Heart left ventricle (tissue), 16 donors: Measurements from ENCODE around the gene ANKRD22. TPM values are rescaled to one million over a fixed set of nuclear protein-coding genes. Genes with fewer than 3 reads are reported as not detected.

ENCODE experiments used
- ATAC-seq, 4 donors: fragments of 200-7000 bp; cut with Tn5 transposase; one replicate each; pipeline ENCODE4 v1.9.1; 2020 to 2022; ENCODE audit warnings: moderate library complexity in 4 of 4, mild to moderate bottlenecking in 3 of 4, moderate number of reproducible peaks in 1 of 4
- DNase-seq, 5 donors: peaks; one replicate each; pipeline ENCODE4 v3.0.0-alpha.2; 2020
- H3K27ac ChIP-seq, 12 donors: fragments of 200-600 bp; sonication (generic) in 4 of 12; one replicate each; pipeline versions ENCODE4 v1.5.0 to v1.8.0; 2016 to 2022; ENCODE audit warnings: mild to moderate bottlenecking in 2 of 12
- H3K27me3 ChIP-seq, 9 donors: fragments of 200-600 bp; sonication (generic) in 2 of 9; one replicate each; pipeline versions ENCODE4 v1.5.1 to v1.8.0; 2016 to 2022; ENCODE audit warnings: mild to moderate bottlenecking in 3 of 9
- H3K36me3 ChIP-seq, 9 donors: fragments of 200-600 bp; sonication (generic) in 2 of 9; one replicate each; pipeline versions ENCODE4 v1.5.0 to v1.8.0; 2018 to 2022; ENCODE audit warnings: mild to moderate bottlenecking in 2 of 9
- H3K4me1 ChIP-seq, 12 donors: fragments of 200-600 bp; sonication (generic) in 4 of 12; one replicate each; pipeline versions ENCODE4 v1.5.0 to v1.8.0; 2016 to 2022; ENCODE audit warnings: mild to moderate bottlenecking in 3 of 12
- H3K4me3 ChIP-seq, 12 donors: fragments of 200-600 bp; sonication (generic) in 4 of 12; one replicate each; pipeline versions ENCODE4 v1.5.0 to v1.8.0; 2017 to 2022; ENCODE audit warnings: mild to moderate bottlenecking in 9 of 12, moderate library complexity in 4 of 12
- H3K9me3 ChIP-seq, 12 donors: fragments of 200-600 bp; sonication (generic) in 4 of 12; one replicate each; pipeline versions ENCODE4 v1.5.0 to v1.8.0; 2016 to 2022; ENCODE audit warnings: mild to moderate bottlenecking in 1 of 12
- POLR2A ChIP-seq, 2 donors: fragments of 450-650 bp; IDR thresholded peaks; one replicate each; pipeline ENCODE4 v1.6.1; 2017; ENCODE audit warnings: antibody characterized with exemption in 2 of 2, mild to moderate bottlenecking in 2 of 2, moderate library complexity in 2 of 2
- WGBS, 4 donors: extraction: QIAGEN DNeasy Blood & Tissue Kit in 2 of 4; methylation state at CpG; one replicate each; pipeline versions ENCODE4 v1.1.5 to v1.1.7; 2013 to 2018; 5-methylcytosine and 5-hydroxymethylcytosine counted together
- intact Hi-C, 10 donors: fragments of 100-400 bp; cut with DNase I; formaldehyde crosslinking; loops; one replicate each; pipeline versions ENCODE4 v1.11.1 to v1.14.2; 2022
- long read RNA-seq, 3 donors: library from polyadenylated mRNA; unstranded; transcript quantifications; one replicate each; pipeline ENCODE4 v2.0.0, GENCODE V29; 2020 to 2021
- polyA plus RNA-seq, 2 donors: library from polyadenylated mRNA; stranded (reverse); fragments of 200-250 nt; gene quantifications; one replicate each; pipeline ENCODE4 v1.2.3, GENCODE V29; 2013
- total RNA-seq, 9 donors: library from RNA; depleted of rRNA in 2 of 9; stranded (reverse); fragments of >200 nt in 2 of 9; fragmentation: NEBNext Ultra II Directional in 3 of 9; extraction: Animal tissue kit (Norgen Biotek cat#: 25700) in 3 of 9; gene quantifications; one replicate each; pipeline versions ENCODE4 v1.1.0 to v1.2.4, GENCODE V29; 2016 to 2023
- TF ChIP-seq, protein P1 (sequence below), 12 donors: fragments of 200-600 bp; sonication (generic) in 4 of 12; IDR thresholded peaks; one replicate each; pipeline versions ENCODE4 v1.5.0 to v1.8.0; 2018 to 2022; ENCODE audit warnings: antibody characterized with exemption in 12 of 12, mild to moderate bottlenecking in 5 of 12
- donor health status: ischemic (EF 13 %, LVEDD 7.1; RV severe dilation, severe dysfunction).
- donor health status: healthy with polysubstance abuse.
- donor health status: DM: no; HTN: yes; CAD: no.
- donor health status: DM: no; HTN: no; CAD: no.
- donor health status: ischemic (EF 25% LVEDD 6.9; RV normal size, moderate dysfunction).
- donor health status: ischemic (EF 25% LVEDD 5.7; RV mildly dilated, moderate dysfunction).
- donor health status: healthy.
- donor health status: DM: yes; HTN: yes; CAD: no.
- donor health status: ischemic (EF 35%, LVEDD 5.7; RV mildly dilated, moderate dysfunction).
- donor health status: nonischemic (EF 11% LVEDD 7.7; RV severe dilation, severe dysfunction).
- donor health status: DM: yes; HTN: yes; CAD: no.
- donor health status: PGD.
- donor health status: ischemic (EF 29% LVEDD 5.4; RV normal size, mild dysfunction).
- donor health status: nonischemic (EF 23%, LVEDD 6.1; RV moderate dilation, normal function).

The ANKRD22 gene
- 1 to 10 TPM in 1 of 9 donors, under 1 TPM in 1, not detected in 7; 0.52 to 5.9 TPM for total RNA-seq
- under 1 TPM in 1 of 2 donors, not detected in 1; 0.12 TPM for polyA plus RNA-seq
- long read RNA-seq, donor 1 = 0 reads
- long read RNA-seq, donor 2 = 0 reads
- long read RNA-seq, donor 3 = 0 reads

DNA sequence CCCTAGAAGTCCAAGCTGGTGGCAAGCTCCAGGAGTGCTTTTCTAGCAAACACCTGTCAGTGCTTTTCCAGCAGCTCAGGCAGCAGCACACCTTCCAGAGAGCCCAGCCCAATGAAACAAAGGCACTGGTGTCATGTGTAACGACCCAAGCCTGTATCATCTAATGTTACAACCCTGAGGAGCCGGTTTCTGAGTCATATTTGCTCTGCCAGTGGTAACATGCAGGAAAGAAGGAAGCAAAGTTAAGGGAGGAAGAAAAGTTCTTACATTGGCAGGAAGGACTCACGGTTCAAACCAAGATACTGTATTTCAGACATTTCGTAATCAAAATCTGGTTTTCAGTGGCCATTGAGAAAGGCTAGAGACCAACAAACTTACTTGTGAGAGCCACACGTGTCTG, at the start of gene ANKRD22:
ANKRD22 (minus strand) TSS at position 139 of the 400 bp plus-strand sequence. CDS start 237 bp downstream, outside the sequence.
- no peak for DNase-seq
- H3K9me3 ChIP-seq = peaks cover 0 to 1% (median 0%) of the 10 kb centered on the region in 12 donors
- no peaks in the 10 kb centered on the region for H3K27me3 ChIP-seq
- ATAC-seq = peak in 3 of 4 donors; percentile 41 to 81 (median 79)
- 72 to 79% (median 75%) methylated on average over 5 of the region's 5 CpGs for WGBS, 4 donors
- TF ChIP-seq, protein P1, sequence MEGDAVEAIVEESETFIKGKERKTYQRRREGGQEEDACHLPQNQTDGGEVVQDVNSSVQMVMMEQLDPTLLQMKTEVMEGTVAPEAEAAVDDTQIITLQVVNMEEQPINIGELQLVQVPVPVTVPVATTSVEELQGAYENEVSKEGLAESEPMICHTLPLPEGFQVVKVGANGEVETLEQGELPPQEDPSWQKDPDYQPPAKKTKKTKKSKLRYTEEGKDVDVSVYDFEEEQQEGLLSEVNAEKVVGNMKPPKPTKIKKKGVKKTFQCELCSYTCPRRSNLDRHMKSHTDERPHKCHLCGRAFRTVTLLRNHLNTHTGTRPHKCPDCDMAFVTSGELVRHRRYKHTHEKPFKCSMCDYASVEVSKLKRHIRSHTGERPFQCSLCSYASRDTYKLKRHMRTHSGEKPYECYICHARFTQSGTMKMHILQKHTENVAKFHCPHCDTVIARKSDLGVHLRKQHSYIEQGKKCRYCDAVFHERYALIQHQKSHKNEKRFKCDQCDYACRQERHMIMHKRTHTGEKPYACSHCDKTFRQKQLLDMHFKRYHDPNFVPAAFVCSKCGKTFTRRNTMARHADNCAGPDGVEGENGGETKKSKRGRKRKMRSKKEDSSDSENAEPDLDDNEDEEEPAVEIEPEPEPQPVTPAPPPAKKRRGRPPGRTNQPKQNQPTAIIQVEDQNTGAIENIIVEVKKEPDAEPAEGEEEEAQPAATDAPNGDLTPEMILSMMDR (IDR thresholded peaks at IDR 0.05) = no peak
- TF ChIP-seq POLR2A (IDR thresholded peaks at IDR 0.05) = no peak
- no peaks in the 10 kb centered on the region for H3K36me3 ChIP-seq
- peak within 1 kb of the TSS in 1 of 12 donors; percentile 78 for H3K27ac ChIP-seq
- H3K4me1 ChIP-seq = peaks cover 0 to 47% (median 0%) of the 10 kb centered on the region in 12 donors
- peak within 1 kb of the TSS in 1 of 12 donors; percentile 44 for H3K4me3 ChIP-seq
- intact Hi-C loops = no loop called here

DNA sequence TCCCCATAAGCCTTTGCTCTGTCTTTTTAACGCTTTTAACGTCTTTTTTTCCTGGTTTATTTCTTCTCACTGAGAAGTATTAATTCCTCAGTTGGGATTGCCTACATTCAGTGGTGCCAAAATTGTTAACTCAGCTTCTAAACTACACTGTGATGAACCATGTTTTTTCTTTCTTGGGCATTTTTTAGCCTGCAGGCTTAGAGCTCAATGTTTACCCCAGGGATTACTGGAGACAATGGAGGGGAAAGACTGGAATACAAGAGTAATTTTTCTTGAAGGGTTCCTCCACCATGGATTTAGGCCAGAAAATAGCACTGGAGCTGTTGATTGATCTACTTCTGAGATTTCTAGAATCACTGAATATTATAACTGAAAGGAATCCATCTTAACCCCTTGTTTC, 48.2 kb upstream of the ANKRD22 start:
- no peaks in the 10 kb centered on the region for H3K9me3 ChIP-seq
- 76 to 83% (median 82%) methylated on average over 2 of the region's 2 CpGs for WGBS, 4 donors
- intact Hi-C loops = no loop called here
- TF ChIP-seq POLR2A (IDR thresholded peaks at IDR 0.05) = no peak
- TF ChIP-seq, protein P1 (IDR thresholded peaks at IDR 0.05) = no peak
- DNase-seq = no peak
- no peak overlapping the region for H3K27ac ChIP-seq
- no peak overlapping the region for H3K4me3 ChIP-seq
- H3K36me3 ChIP-seq = peaks cover 0 to 30% (median 23%) of the 10 kb centered on the region in 9 donors
- H3K27me3 ChIP-seq = no peaks in the 10 kb centered on the region
- no peak for ATAC-seq
- H3K4me1 ChIP-seq = peaks cover 0 to 50% (median 7%) of the 10 kb centered on the region in 12 donors

DNA sequence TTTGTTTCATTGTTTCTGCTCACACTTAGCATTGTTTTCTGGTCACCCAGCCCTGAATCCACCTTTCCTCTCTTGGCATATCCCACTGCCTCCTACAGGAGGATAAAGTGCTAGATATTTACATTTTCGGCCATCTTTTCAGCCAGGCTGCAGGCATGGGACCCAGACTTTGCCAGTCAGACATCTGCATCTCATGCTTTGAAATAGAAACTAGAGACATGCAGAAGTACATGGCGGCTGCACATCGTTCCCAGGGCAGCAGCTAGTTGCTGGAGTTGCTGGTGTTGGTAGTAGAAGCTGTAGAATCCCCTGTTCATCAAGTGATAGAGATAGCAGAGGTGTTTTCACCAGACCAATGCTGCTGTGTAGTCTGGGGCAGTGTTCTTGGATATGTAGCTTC, 47.1 kb upstream of the ANKRD22 start:
- no peak for DNase-seq
- no peak for ATAC-seq
- no peak overlapping the region for H3K27ac ChIP-seq
- peaks cover 0 to 19% (median 11%) of the 10 kb centered on the region in 9 donors for H3K36me3 ChIP-seq
- no peaks in the 10 kb centered on the region for H3K27me3 ChIP-seq
- intact Hi-C loops = no loop called here
- H3K4me1 ChIP-seq = peaks cover 0 to 57% (median 7%) of the 10 kb centered on the region in 12 donors
- TF ChIP-seq, protein P1 (IDR thresholded peaks at IDR 0.05) = no peak
- no peak for TF ChIP-seq POLR2A (IDR thresholded peaks at IDR 0.05)
- WGBS, 4 donors = 94 to 95% (median 94%) methylated on average over 3 of the region's 3 CpGs
- H3K9me3 ChIP-seq = no peaks in the 10 kb centered on the region
- H3K4me3 ChIP-seq = no peak overlapping the region

DNA sequence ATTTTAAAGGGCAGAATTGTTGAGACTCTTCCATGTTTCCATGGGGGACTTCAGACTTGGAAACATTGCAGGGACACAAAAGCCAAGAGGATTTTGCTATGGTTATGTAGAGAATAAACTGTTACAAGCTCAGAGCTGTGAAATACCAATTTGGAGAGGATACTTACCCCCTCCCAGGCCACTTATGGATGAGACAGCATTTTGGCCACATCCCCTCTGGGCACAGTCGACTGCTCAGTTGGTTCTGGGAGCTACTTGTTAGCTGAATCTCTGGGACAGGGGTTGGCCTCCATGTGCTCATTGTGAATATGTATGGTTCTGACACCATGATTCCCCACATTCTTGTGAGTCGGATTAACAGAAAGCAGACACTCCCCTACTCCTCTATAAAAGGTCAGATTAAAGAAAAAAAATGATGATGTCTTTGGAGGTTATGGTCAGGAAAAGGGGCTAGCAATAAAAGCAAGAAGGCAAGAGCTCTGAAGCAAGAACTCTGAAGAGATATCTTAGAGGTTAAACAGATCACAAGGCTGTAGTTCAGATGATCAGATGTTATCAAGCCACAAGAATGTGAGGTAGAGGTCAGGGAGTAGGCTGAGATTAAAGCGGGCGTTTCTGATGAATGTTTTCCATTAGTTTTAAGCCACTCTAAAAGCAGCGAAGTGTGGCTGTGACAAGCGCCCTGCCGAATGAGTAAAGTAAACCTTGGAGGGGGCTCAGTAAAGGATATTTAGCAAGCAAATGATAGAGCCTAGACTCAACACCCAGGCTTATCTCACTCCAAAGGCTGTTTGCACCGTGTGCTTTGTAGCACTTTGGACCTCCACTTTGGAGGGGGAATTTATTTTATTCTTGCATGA, 45.6 kb upstream of the ANKRD22 start:
- ATAC-seq = peak in 2 of 4 donors; percentile 19 to 26
- intact Hi-C loops = no loop called here
- H3K4me1 ChIP-seq = peaks cover 0 to 56% (median 7%) of the 10 kb centered on the region in 12 donors
- no peak for TF ChIP-seq POLR2A (IDR thresholded peaks at IDR 0.05)
- TF ChIP-seq, protein P1 (IDR thresholded peaks at IDR 0.05) = no peak
- H3K4me3 ChIP-seq = no peak overlapping the region
- peaks cover 0 to 4% (median 0%) of the 10 kb centered on the region in 9 donors for H3K36me3 ChIP-seq
- peak overlapping the region in 10 of 12 donors; percentile 12 to 63 (median 35) for H3K27ac ChIP-seq
- DNase-seq = no peak
- WGBS, 4 donors = 67 to 75% (median 72%) methylated on average over 8 of the region's 8 CpGs
- H3K27me3 ChIP-seq = no peaks in the 10 kb centered on the region
- H3K9me3 ChIP-seq = no peaks in the 10 kb centered on the region
